MM.1S (cell line): ENCODE measurements around the gene CDYL.

Source experiments
- EZH2phosphoT487 ChIP-seq: fragments of 300-600 bp; sonication (generic); IDR thresholded peaks from 2 replicates; pipeline ENCODE4 v1.6.1; 2018; ENCODE audit warnings: antibody characterized with exemption, low read length
- TF ChIP-seq, protein P1 (sequence below): fragments of 300-600 bp; sonication (generic); IDR thresholded peaks from 2 replicates; pipeline ENCODE4 v1.5.1; 2016; ENCODE audit warnings: antibody characterized with exemption, low read length, mixed read lengths

DNA sequence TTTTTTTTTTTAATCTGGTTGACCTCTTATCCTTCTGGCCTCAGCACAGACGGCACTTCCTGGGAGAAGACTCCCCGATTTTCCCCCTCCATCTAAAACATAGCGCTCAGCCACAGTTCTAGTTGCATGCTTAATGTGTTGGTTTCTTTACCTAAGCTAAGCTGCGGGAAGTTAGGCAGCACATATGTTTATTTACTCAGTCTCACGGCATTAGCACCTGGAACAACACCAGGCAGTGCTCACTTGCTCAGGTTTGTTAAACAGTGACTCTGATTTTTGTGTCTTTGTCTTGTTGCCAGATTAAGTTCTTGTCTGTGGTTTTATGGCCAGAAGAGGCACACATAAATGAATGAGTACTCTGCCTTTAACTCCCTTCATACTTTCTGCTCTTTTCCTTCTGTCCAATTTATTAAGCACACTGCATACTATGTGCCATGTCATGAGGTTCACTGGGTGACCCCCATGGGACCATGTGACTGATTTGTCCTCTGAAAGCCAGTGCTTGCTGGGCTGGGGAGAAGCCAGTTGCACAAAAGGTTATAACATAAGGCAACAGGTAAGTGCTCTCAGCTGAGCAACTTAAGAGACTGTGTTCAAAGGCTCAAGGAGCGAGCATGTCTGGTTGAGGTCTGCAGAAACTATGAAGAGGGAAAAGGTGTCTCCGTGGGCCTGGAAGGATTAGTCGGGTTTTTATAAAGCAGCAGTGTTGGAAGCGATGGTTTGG is 134.0 kb downstream of the CDYL start:
- TF ChIP-seq, protein P1, sequence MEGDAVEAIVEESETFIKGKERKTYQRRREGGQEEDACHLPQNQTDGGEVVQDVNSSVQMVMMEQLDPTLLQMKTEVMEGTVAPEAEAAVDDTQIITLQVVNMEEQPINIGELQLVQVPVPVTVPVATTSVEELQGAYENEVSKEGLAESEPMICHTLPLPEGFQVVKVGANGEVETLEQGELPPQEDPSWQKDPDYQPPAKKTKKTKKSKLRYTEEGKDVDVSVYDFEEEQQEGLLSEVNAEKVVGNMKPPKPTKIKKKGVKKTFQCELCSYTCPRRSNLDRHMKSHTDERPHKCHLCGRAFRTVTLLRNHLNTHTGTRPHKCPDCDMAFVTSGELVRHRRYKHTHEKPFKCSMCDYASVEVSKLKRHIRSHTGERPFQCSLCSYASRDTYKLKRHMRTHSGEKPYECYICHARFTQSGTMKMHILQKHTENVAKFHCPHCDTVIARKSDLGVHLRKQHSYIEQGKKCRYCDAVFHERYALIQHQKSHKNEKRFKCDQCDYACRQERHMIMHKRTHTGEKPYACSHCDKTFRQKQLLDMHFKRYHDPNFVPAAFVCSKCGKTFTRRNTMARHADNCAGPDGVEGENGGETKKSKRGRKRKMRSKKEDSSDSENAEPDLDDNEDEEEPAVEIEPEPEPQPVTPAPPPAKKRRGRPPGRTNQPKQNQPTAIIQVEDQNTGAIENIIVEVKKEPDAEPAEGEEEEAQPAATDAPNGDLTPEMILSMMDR = no peak
- TF ChIP-seq EZH2phosphoT487 = no peak
